ENCODE measurements around the gene HDAC1. TPM values are rescaled to one million over a fixed set of nuclear protein-coding genes. Genes with fewer than 3 reads are reported as not detected.

HDAC1 gene
- total and polyA plus RNA-seq, 2 of the 13 experiments (the other 11 are each of a cell fraction or from before 2014, with no cell fraction given), result 93.5 to 189 TPM

- TF ChIP-seq ZBTB46 (CRISPR knock-in tag; IDR thresholded peaks at IDR 0.05; ENCODE audit: borderline replicate concordance), result no peak
- no peak for TF ChIP-seq ZNF253 (CRISPR knock-in tag; IDR thresholded peaks at IDR 0.05; ENCODE audit: borderline replicate concordance)
- TF ChIP-seq, protein P1, sequence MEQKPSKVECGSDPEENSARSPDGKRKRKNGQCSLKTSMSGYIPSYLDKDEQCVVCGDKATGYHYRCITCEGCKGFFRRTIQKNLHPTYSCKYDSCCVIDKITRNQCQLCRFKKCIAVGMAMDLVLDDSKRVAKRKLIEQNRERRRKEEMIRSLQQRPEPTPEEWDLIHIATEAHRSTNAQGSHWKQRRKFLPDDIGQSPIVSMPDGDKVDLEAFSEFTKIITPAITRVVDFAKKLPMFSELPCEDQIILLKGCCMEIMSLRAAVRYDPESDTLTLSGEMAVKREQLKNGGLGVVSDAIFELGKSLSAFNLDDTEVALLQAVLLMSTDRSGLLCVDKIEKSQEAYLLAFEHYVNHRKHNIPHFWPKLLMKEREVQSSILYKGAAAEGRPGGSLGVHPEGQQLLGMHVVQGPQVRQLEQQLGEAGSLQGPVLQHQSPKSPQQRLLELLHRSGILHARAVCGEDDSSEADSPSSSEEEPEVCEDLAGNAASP (CRISPR knock-in tag; IDR thresholded peaks at IDR 0.05; ENCODE audit: borderline replicate concordance), result no peak
- no peak for TF ChIP-seq IRF1 (CRISPR knock-in tag; IDR thresholded peaks at IDR 0.05; ENCODE audit: low read depth)
- no peak for TF ChIP-seq KIAA2018 (CRISPR knock-in tag; IDR thresholded peaks at IDR 0.05; ENCODE audit: borderline replicate concordance)
- TF ChIP-seq SRSF4 (IDR thresholded peaks at IDR 0.05; ENCODE audit: low read depth, low read length, poor library complexity, severe bottlenecking), result no peak
These were observed 17.1 kb upstream of the HDAC1 start (continued) for GRCh38 chr1:32274646-32275340.

Data from HepG2 (cell line).